Transverse colon (tissue), 3 donors: Measurements from ENCODE around the gene RNASE12.
"Not testable (repeated sequence)": the region's sequence is repeated elsewhere in the genome, so short reads cannot be mapped to it uniquely, and the experiment has no call there.

ENCODE experiments used
- EP300 ChIP-seq: sonication (generic); formaldehyde crosslinking; IDR thresholded peaks from one replicate; pipeline ENCODE4 v1.6.1; 2017; ENCODE audit warnings: antibody characterized with exemption, low read depth
- TF ChIP-seq, protein P1 (sequence below), 5 experiments: fragments of 200-600 bp in 3 of 5; fragments of 450-650 bp in 2 of 5; sonication (generic) in 3 of 5; IDR thresholded peaks; 1 replicate in 2 of 5; 2 replicates in 3 of 5; pipeline ENCODE4 v1.5.1; 2016 to 2017; ENCODE audit warnings: antibody characterized with exemption in 5 of 5, inconsistent platforms in 3 of 5, mild to moderate bottlenecking in 2 of 5, moderate library complexity in 1 of 5

GRCh38 chr14:20569865-20570264, 21.3 kb downstream of the RNASE12 start:
- TF ChIP-seq, protein P1, sequence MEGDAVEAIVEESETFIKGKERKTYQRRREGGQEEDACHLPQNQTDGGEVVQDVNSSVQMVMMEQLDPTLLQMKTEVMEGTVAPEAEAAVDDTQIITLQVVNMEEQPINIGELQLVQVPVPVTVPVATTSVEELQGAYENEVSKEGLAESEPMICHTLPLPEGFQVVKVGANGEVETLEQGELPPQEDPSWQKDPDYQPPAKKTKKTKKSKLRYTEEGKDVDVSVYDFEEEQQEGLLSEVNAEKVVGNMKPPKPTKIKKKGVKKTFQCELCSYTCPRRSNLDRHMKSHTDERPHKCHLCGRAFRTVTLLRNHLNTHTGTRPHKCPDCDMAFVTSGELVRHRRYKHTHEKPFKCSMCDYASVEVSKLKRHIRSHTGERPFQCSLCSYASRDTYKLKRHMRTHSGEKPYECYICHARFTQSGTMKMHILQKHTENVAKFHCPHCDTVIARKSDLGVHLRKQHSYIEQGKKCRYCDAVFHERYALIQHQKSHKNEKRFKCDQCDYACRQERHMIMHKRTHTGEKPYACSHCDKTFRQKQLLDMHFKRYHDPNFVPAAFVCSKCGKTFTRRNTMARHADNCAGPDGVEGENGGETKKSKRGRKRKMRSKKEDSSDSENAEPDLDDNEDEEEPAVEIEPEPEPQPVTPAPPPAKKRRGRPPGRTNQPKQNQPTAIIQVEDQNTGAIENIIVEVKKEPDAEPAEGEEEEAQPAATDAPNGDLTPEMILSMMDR (IDR thresholded peaks at IDR 0.05), result not testable (repeated sequence)
- TF ChIP-seq EP300, result not testable (repeated sequence)
